ENCODE results near the gene FLOT2.
"Not testable (repeated sequence)": the region's sequence is repeated elsewhere in the genome, so short reads cannot be mapped to it uniquely, and the experiment has no call there.

FLOT2 gene

GRCh38 chr17:28896884-28897768 is at the start of gene FLOT2:
TSS of gene FLOT2 (minus strand) at chr17:28897733. CDS start at chr17:28897574, 159 bp downstream.
- no peak for DNase-seq (ENCODE audit: low read depth, low spot score)

DNA sequence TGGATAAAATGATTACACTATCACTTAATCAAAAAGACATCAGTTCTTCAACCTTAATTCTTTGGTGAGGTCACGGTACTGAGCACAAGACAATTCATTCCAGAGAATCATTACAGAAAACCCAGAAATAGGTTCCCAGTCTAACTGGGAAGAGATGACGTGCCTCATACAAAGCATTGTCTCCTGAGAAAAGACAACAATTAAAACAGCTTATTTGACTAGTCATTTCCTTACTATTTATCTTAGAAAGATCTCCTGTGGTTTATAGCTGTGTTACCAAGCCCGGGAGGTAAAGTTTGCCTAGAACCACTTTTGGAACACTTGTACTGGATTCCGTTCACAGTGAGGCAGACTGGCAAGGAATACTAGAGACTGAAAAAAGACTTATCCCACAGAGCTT is 48.7 kb upstream of the FLOT2 start:
- DNase-seq (ENCODE audit: low read depth, low spot score) = peak; percentile 80

DNA sequence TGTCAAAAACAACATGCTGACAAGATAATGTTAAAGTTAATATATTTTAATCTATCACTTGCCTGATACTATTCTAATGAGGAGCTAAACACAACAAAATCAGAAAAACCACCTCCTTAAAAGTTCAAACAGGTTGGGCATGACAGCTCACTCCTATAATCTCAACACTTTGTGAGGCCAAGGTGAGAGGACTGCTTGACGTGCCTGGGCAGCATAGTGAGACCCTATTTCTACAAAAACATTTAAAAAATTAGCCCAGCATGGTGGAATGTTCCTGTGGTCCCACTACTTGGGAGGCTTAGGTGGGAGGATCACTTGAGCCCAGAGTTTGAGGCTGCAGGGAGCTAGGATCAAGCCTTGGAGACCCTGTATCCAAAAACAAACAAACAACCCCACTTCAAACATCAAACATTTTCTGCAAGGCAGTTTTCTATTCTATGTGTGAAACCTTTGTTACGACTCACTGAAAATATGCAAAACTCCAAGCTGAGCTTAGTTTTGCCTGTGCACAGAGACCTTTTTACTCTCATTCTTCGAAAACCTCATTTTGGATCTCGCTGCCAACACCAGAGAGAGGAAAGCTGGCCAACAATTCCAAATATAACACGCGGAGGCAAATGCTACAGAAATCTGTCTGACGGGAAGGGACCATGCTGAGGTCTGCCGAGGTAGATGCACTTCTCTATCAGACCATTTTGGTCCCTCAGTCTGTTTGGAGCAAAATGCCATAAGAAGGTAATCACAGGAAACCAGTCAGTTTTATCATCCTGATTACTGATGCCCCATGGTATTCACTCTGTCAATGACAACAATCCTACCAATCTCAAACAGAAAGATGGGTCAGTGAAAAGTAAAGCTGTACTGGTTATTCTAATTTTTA is 47.6 kb upstream of the FLOT2 start:
- DNase-seq (ENCODE audit: low read depth, low spot score) = no peak

- DNase-seq (ENCODE audit: low read depth, low spot score) = no peak
These were observed 46.8 kb upstream of the FLOT2 start for GRCh38 chr17:28944343-28944742.

DNA sequence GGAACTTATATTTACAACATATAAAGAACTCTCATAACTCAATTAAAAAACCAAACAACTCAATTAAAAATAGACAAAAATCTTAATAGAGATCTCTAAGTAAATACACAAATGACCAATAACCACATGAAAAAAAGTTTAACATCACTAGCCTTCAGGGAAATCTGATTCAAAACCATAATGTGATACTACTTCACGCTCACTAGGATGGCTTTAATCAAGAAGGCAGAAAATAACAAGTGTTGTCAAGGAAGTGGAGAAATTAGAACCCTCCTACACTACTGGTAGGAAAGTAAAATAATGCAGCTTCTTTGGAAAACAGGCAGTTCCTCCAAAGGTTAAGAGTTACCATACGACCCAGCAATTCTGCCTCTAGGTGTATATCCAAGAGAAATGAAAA is 45.4 kb upstream of the FLOT2 start:
- DNase-seq (ENCODE audit: low read depth, low spot score) = no peak

DNA sequence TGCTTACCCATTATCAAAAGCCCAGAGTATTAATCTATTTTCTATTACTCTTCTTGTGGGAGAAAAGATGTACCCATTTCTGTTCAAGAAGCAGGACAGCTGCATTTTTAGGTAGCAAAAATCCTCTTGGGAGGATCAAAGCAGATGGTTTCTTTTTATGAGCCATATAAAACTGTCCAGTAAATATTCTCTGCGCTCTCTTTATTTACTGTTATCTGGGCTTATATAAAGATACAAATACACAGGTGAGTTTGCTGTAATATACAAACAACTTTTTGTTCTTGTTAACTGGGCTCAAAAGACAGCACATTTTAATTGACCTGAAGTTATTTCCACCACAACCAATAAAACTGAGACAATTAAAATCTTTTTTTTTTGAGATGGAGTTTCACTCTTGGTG is 43.7 kb upstream of the FLOT2 start:
- DNase-seq (ENCODE audit: low read depth, low spot score) = no peak

GRCh38 chr17:28940675-28941074 is 43.1 kb upstream of the FLOT2 start:
- DNase-seq (ENCODE audit: low read depth, low spot score) = no peak

DNA sequence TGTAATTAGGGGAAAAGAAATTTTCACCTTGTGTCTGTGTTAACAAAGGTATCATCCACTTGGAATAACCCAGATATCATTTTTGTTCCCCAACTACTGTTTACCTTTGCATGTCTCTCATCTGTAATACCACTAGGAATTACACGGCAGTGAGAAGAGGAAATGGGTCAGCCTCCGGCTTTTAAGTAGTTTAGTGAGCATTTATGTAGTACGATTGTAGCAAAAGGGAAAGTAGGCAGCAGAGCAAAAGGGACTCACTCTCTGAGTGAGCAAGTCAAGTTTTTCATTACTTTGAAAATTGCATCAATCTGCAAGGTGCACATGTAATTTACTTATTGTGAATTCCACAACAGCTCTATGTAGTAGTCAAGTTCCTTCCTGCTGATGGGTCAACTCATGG is 42.6 kb upstream of the FLOT2 start:
- no peak for DNase-seq (ENCODE audit: low read depth, low spot score)

DNA sequence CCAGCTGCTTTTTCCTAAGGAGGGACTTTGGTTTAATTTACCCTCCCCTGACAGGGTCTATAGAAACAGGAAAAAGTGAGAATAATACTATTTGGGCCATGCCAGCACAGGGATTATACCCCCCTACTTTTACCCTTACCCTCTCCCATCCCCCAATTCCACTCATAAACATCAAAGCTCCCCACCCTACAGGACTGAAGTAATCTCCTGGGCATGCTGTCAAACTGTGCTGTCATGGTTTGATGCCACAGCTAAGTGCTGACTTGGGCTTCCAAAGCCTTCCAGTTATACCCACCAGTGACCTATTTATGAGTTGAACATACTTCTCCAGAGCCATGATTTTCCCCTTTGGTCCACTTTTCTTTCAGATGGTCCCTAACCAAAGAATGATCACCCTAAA is 41.0 kb upstream of the FLOT2 start:
- no peak for DNase-seq (ENCODE audit: low read depth, low spot score)

DNA sequence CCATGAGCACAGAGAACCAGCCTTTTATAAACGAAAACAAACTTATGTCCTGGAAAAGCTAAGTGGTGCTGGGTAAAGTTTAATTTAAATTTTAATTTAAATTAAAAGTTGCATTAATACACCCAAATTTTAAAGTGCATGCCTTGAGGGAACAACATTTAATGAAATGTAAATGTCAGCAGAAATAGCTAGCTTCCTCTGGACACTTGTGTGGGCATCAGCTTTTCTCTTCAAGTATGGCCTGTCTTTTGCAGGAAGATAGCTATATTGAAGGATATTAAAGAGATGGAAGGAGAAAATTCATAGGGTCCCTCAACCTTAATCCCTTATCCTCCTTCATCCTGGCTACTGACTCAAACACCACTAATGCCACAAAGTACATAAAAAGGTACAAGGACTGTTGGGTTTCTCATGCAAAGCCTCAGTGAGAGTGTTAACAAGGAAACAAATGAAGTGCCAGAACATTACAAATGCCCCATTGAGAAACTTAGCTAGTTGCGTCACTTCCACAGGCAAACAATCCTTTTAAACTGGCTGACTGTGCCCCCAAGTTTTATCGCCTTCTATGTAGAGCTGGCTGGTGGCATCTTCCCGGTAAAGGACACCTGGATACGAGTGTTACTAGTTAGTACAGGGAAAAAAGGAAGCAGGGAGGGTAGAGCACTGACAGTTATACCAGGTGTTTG is 39.7 kb upstream of the FLOT2 start:
- DNase-seq (ENCODE audit: low read depth, low spot score) = no peak

- DNase-seq (ENCODE audit: low read depth, low spot score) = no peak
These were observed 38.4 kb upstream of the FLOT2 start for GRCh38 chr17:28935744-28936460.

DNA sequence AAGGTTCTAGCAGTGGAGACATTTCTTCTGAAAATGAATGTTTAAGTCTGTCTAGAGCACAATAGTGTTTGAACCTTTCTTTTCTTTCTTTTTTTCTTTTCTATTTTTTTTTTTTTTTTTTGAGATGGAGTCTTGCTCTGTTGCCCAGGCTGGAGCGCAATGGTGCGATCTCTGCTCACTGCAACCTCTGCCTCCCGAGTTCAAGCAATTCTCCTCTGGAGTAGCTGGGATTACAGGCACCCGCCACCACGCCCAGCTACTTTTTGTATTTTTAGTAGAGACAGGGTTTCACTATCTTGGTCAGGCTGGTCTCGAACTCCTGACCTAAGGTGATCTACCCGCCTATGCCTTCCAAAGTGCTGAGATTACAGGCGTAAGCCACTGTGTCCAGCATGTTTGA is 37.0 kb upstream of the FLOT2 start:
- DNase-seq (ENCODE audit: low read depth, low spot score) = not testable (repeated sequence)

DNA sequence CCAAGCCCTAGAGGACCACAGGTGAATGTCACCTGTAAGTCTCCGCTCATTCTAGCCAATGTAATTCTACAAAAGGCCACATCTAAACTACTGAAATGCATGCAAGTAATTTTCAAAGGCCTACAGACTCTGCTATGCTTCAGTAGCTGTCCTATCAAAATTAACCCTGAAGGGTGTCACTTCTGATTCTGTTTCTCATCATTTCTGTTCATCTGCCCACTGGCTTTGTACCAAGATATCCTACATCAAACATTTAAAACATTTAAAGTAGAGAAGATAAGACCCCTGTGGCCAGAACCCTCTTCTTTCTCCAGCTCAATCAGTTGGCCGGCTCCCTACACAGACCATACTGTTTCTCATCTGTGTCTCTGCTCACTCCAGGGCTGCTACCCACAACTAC is 32.3 kb upstream of the FLOT2 start:
- no peak for DNase-seq (ENCODE audit: low read depth, low spot score)

GRCh38 chr17:28928061-28928460 is 30.5 kb upstream of the FLOT2 start:
- DNase-seq (ENCODE audit: low read depth, low spot score) = no peak

- DNase-seq (ENCODE audit: low read depth, low spot score) = no peak
These were observed 29.3 kb upstream of the FLOT2 start for GRCh38 chr17:28926786-28927185.

GRCh38 chr17:28926366-28926765 is 28.8 kb upstream of the FLOT2 start:
- no peak for DNase-seq (ENCODE audit: low read depth, low spot score)

- DNase-seq (ENCODE audit: low read depth, low spot score) = no peak
These were observed 28.4 kb upstream of the FLOT2 start for GRCh38 chr17:28925912-28926365.

DNA sequence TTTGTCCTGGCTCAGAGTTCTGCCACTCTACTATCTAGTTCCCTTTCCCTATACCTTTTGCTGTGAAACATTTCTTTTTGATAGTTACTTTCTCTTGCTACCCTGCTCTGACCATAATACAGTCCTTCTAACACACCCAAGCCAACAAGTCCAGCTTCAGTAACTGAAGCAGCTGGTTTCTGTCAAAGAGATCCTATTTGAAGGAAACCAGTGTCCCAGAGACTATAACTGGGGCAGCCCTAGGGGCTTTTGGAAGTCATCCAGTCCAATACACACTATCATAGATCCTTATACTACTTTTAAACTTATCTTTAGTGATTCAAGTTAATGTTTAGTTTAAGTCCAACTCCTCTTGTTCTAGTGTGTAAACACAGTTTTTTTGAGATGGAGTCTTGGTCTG is 22.7 kb upstream of the FLOT2 start:
- DNase-seq (ENCODE audit: low read depth, low spot score) = no peak

GRCh38 chr17:28918295-28918694 is 20.8 kb upstream of the FLOT2 start:
- DNase-seq (ENCODE audit: low read depth, low spot score) = no peak

GRCh38 chr17:28917465-28917864 is 19.9 kb upstream of the FLOT2 start:
- DNase-seq (ENCODE audit: low read depth, low spot score) = no peak

GRCh38 chr17:28917029-28917428 is 19.5 kb upstream of the FLOT2 start:
- no peak for DNase-seq (ENCODE audit: low read depth, low spot score)

Measured in brain pericyte (primary cell).